Neural cell (in vitro differentiated cells): ENCODE measurements around the gene GMPR.

Source experiments
- CTCF ChIP-seq: fragments of 450-650 bp; IDR thresholded peaks from 2 replicates; pipeline ENCODE4 v1.5.1; 2014; ENCODE audit warnings: antibody characterized with exemption, mild to moderate bottlenecking, moderate library complexity; ENCODE audit not compliant: poor library complexity, severe bottlenecking
- EP300 ChIP-seq: fragments of 450-650 bp; conservative IDR thresholded peaks from 2 replicates; pipeline ENCODE4 v1.6.1; 2014; ENCODE audit warnings: antibody characterized with exemption, mild to moderate bottlenecking, moderate library complexity; ENCODE audit not compliant: poor library complexity, severe bottlenecking
- EZH2 ChIP-seq: fragments of 200-600, 300-800 bp; shearing (Covaris generic), sonication (generic); IDR thresholded peaks from 2 replicates; pipeline ENCODE4 v1.6.1; 2014; ENCODE audit warnings: antibody characterized with exemption, low read length, borderline replicate concordance, mild to moderate bottlenecking; ENCODE audit not compliant: insufficient read depth, poor library complexity, severe bottlenecking
- POLR2AphosphoS5 ChIP-seq: IDR thresholded peaks from 2 replicates; pipeline ENCODE4 v1.6.1; 2012
- RAD21 ChIP-seq: fragments of 450-650 bp; conservative IDR thresholded peaks from 2 replicates; pipeline ENCODE4 v1.6.1; 2014; ENCODE audit warnings: antibody characterized with exemption, mild to moderate bottlenecking, moderate library complexity
- SMC3 ChIP-seq: fragments of 450-650 bp; conservative IDR thresholded peaks from 2 replicates; pipeline ENCODE4 v1.6.1; 2014; ENCODE audit warnings: antibody characterized with exemption, mild to moderate bottlenecking, moderate library complexity; ENCODE audit not compliant: poor library complexity
- TAF1 ChIP-seq: IDR thresholded peaks from 2 replicates; pipeline ENCODE4 v1.6.1; 2012; ENCODE audit warnings: low read depth

DNA sequence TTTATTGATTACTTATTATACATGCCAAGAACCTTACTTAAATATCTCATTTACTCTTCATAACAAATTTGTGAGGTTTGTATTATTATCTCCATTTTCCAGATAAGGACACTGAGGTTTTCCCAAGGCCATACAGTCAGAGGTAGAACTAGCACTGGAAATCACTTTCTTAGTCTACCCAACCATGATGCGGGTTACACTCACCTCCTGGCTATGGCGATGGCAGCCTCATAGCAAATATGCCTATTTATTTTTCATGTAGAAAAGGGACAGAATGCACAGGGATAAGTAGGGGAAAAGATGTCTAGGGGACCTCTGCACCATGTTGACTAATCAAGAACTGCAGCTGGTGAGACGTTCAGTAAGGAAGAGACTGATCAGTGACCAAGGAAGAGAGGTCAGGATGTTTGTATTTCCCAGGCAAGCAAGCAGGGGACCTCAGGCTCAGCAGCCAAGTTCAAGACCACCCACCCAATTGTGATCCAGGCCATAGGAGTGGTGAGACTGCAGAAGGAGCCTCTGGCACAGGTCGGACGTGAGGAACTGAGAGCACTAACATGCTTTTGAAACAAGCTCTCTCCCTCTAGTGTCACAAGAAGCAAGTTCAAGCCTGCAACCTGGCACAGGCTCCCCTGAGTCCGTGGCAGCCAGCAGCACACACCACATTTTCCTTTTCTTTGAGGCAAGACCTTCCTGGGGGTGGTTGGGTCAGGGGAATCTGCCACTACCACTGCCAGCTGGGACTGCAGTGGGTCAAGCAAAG lies 97.8 kb downstream of the GMPR start:
- TF ChIP-seq CTCF (no peak), RAD21 (no peak), EP300 (no peak), SMC3 (no peak), POLR2AphosphoS5 (no peak), EZH2 (no peak), TAF1 (no peak)
